Stimulated activated CD8-positive, alpha-beta memory T cell treated with anti-CD3 and anti-CD28 coated beads, Interleukin-4, amount 100 ng/mL, for 48 hours (primary cell): Measurements from ENCODE around the gene UFSP2.

Experiments used
- DNase-seq: peaks from one replicate; pipeline ENCODE4 v3.0.0-alpha.2; 2020

The UFSP2 gene

GRCh38 chr4:185425647-185426352 is at the start of gene UFSP2:
Gene UFSP2, minus strand, starts transcription at chr4:185425964. Its CDS starts 96 bp downstream, at chr4:185425868.
- peak; percentile 88 for DNase-seq

- DNase-seq = no peak
These were observed 47.5 kb upstream of the UFSP2 start for GRCh38 chr4:185473247-185473646.

- no peak for DNase-seq
These were observed 46.4 kb upstream of the UFSP2 start for GRCh38 chr4:185472103-185472542.

- DNase-seq = peak; percentile 93
These were observed 45.7 kb upstream of the UFSP2 start, which contains the start of gene CCDC110 for GRCh38 chr4:185471235-185472102. Gene CCDC110, minus strand, starts transcription at chr4:185471733. Its CDS starts 50 bp downstream, at chr4:185471683.

GRCh38 chr4:185470501-185471195 is 44.9 kb upstream of the UFSP2 start:
- DNase-seq = peak; percentile 28

- DNase-seq = no peak
These were observed 43.9 kb upstream of the UFSP2 start for GRCh38 chr4:185469580-185470154.

GRCh38 chr4:185468999-185469398 is 43.2 kb upstream of the UFSP2 start:
- DNase-seq = no peak

GRCh38 chr4:185467991-185468390 is 42.2 kb upstream of the UFSP2 start:
- no peak for DNase-seq

GRCh38 chr4:185467101-185467500 is 41.3 kb upstream of the UFSP2 start:
- DNase-seq = no peak

GRCh38 chr4:185465707-185466106 is 39.9 kb upstream of the UFSP2 start:
- no peak for DNase-seq

- DNase-seq = no peak
These were observed 39.1 kb upstream of the UFSP2 start for GRCh38 chr4:185464887-185465286.

GRCh38 chr4:185464183-185464582 is 38.4 kb upstream of the UFSP2 start:
- DNase-seq = no peak

GRCh38 chr4:185463541-185463940 is 37.8 kb upstream of the UFSP2 start:
- DNase-seq = no peak

GRCh38 chr4:185461565-185461964 is 35.8 kb upstream of the UFSP2 start:
- no peak for DNase-seq

- DNase-seq = no peak
These were observed 31.4 kb upstream of the UFSP2 start for GRCh38 chr4:185457136-185457535.

GRCh38 chr4:185456131-185456530 is 30.4 kb upstream of the UFSP2 start:
- DNase-seq = no peak

GRCh38 chr4:185445209-185445608 is 19.4 kb upstream of the UFSP2 start:
- no peak for DNase-seq

GRCh38 chr4:185441479-185441878 is 15.7 kb upstream of the UFSP2 start:
- DNase-seq = no peak

- DNase-seq = no peak
These were observed 12.0 kb upstream of the UFSP2 start for GRCh38 chr4:185437809-185438208.

- DNase-seq = no peak
These were observed 9.7 kb upstream of the UFSP2 start for GRCh38 chr4:185435466-185435865.

- DNase-seq = no peak
These were observed 3.9 kb upstream of the UFSP2 start for GRCh38 chr4:185429660-185430059.

- no peak for DNase-seq
These were observed 1.4 kb upstream of the UFSP2 start for GRCh38 chr4:185426960-185427688.
